Stimulated activated naive CD4-positive, alpha-beta T cell treated with Interleukin-2 at 50 U/mL for 16 hours (primary cell): Measurements from ENCODE around the gene ZNF219.
"Not testable (repeated sequence)": the region's sequence is repeated elsewhere in the genome, so short reads cannot be mapped to it uniquely, and the experiment has no call there.

Experiments
- DNase-seq: peaks from one replicate; lab custom pipeline; 2025; lab: John Stamatoyannopoulos, UW

ZNF219 gene

GRCh38 chr14:21043974-21044618, 54.4 kb downstream of the ZNF219 start:
- no peak for DNase-seq

DNA sequence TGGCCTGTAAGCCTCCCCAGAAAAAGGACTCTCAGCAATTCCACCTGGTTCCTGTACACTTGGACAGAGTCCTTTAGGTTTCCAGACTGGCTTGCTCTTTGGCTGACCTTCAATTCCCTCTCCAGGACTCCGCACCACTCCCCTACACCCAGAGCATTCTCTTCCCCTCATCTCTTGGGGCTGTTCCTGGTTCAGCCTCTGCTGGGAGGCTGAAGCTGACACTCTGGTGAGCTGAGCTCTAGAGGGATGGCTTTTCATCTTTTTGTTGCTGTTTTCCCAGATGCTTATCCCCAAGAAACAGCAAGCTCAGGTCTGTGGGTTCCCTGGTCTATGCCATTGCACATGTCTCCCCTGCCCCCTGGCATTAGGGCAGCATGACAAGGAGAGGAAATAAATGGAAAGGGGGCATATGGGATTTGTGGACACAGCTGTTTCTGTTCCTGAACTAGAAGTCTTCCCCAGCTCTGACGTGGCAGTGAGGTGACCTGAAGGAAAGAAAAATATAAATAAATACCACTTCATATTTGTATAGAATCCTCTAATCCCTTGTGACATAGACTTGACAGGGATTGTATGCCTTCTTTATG, 55.0 kb downstream of the ZNF219 start:
- no peak for DNase-seq

- DNase-seq = no peak
Measured at GRCh38 chr14:21042918-21043317, 55.5 kb downstream of the ZNF219 start.

- DNase-seq = no peak
Measured at GRCh38 chr14:21041676-21042433, 56.6 kb downstream of the ZNF219 start, which contains the start of gene RNASE7. RNASE7 (plus strand) TSS chr14:21042362; CDS start chr14:21042993, 631 bp downstream.

GRCh38 chr14:21040941-21041340, 57.5 kb downstream of the ZNF219 start:
- DNase-seq = not testable (repeated sequence)

GRCh38 chr14:21040370-21040925, 58.0 kb downstream of the ZNF219 start:
- no peak for DNase-seq
